Peyer's patch (tissue), 4 donors: ENCODE data around the gene LCA5.

ENCODE experiments used
- POLR2A ChIP-seq, 2 donors: fragments of 450-650 bp; IDR thresholded peaks; one replicate each; pipeline ENCODE4 v1.5.1; 2017; ENCODE audit warnings: antibody characterized with exemption in 2 of 2, mild to moderate bottlenecking in 2 of 2, moderate library complexity in 2 of 2
- TF ChIP-seq, protein P1 (sequence below), 6 experiments: fragments of 450-650 bp in 4 of 6; fragments of 200-600 bp in 2 of 6; sonication (generic) in 1 of 6; IDR thresholded peaks; one replicate each; pipeline ENCODE4 v1.5.1; 2017 to 2019; ENCODE audit warnings: antibody characterized with exemption in 6 of 6, mild to moderate bottlenecking in 3 of 6, moderate library complexity in 1 of 6

DNA sequence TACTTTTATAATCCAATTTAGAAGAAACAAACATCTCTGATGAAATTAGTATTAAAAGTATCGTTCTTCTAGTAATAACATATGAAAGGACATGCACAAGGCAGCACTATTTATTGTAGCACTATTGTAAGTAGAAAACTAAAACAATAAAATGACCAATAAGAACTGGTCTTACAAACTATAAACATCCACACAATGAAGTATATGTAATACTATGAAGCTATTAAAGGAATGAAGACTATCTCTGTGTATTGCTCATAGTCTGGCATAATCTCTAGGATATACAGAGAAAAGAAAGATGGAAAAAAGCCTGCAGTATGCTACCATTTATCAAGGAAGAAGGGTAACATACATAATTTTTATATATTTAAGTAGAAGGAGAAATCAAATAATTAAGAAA, 16.7 kb downstream of the LCA5 start:
- TF ChIP-seq, protein P1, sequence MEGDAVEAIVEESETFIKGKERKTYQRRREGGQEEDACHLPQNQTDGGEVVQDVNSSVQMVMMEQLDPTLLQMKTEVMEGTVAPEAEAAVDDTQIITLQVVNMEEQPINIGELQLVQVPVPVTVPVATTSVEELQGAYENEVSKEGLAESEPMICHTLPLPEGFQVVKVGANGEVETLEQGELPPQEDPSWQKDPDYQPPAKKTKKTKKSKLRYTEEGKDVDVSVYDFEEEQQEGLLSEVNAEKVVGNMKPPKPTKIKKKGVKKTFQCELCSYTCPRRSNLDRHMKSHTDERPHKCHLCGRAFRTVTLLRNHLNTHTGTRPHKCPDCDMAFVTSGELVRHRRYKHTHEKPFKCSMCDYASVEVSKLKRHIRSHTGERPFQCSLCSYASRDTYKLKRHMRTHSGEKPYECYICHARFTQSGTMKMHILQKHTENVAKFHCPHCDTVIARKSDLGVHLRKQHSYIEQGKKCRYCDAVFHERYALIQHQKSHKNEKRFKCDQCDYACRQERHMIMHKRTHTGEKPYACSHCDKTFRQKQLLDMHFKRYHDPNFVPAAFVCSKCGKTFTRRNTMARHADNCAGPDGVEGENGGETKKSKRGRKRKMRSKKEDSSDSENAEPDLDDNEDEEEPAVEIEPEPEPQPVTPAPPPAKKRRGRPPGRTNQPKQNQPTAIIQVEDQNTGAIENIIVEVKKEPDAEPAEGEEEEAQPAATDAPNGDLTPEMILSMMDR (IDR thresholded peaks at IDR 0.05), result no peak
- no peak for TF ChIP-seq POLR2A (IDR thresholded peaks at IDR 0.05)
